GM18951 (cell line): Measurements from ENCODE around the gene AGO1.

ENCODE experiments used
- POLR2A ChIP-seq: IDR thresholded peaks from 4 replicates; pipeline ENCODE4 v1.6.1; 2011; ENCODE audit warnings: mild to moderate bottlenecking; ENCODE audit not compliant: insufficient read length, insufficient read depth; ENCODE audit errors: extremely low read depth
- in situ Hi-C: fragments of 300-500 bp; cut with MboI; formaldehyde crosslinking; loops from one replicate; pipeline ENCODE4 v1.12.0; 2022; ENCODE audit warnings: low sequenced_read_pairs, mixed read lengths, inconsistent platforms; ENCODE audit not compliant: unreplicated experiment

Gene AGO1

DNA sequence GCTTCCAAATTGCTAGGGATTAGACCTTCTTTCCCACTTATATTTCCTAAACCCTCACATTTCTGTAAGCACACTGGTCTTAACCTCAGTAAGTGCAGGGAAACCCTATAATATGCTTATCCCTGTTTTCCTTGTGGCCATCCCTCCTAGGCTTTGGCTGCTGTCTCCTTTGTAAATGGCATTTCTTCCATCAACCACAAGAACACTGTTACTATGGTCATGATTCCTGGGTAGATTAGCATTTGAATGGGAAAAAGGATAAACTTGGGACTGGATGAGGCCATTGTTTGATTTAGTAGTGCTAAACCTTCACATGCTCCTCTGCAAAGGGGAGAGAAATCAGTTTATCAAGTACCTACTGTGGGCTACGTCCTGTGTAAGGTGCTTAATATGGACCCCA, 31.7 kb downstream of the AGO1 start:
- no peak for TF ChIP-seq POLR2A
- in situ Hi-C loops, result no loop called here

DNA sequence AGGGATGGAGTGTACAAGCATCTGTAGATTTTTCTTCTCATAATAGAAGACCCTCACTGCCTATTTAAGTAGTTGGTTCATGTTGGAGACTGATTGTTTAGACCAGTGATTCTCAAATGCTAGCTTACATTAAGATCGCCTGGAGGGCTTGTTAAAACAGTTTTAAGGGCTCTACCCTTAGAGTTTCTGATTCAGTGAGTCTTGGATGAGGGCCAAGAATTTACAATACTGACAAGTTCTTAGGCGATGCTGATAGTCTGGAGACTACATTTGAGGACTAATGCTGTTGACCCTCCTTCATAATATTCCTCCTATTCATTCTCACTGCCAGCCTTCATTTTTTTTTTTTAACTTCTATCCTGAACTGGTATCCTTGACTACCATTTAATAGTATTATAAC, 32.7 kb downstream of the AGO1 start:
- in situ Hi-C loops, result no loop called here
- no peak for TF ChIP-seq POLR2A

DNA sequence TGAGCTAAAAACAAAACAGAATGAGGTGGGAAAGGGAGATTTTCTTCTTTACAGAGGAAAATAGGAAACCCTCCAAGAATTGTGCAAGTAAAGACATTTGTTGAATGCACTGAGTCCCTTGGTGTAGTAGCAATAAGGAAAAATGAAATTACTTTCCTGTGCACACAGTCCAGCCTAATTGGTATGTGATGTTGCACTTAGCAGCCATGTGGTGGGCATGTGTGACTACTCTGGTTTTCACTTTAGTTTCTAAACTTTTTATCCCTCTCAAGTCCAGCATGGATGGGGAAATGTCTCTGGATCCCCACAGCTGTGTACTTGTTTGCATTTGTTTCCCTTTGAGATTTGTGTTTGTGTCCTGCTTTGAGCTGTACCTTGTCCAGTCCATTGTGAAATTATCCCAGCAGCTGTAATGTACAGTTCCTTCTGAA, 40.8 kb downstream of the AGO1 start:
- in situ Hi-C loops, result no loop called here
- no peak for TF ChIP-seq POLR2A

DNA sequence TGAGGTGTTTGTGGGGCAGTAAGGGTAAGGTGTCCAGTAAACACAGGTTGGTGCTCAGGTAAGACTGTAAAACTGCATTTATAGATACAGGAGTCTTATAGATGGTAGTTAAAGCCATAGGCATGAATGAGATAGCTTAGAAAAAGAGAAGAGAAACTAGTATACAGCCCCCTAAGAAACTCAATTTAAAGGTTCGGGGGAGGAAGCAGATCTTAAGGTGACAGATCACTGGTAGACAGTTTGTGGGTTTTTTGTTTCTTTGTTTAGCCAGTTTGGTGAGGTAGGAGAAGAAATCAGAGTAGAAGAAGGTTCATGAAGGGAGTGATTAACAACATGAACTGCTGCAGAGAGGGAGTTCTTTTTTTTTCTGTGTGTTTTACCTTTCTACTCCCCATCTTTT, 41.8 kb downstream of the AGO1 start:
- TF ChIP-seq POLR2A, result no peak
- in situ Hi-C loops, result no loop called here

DNA sequence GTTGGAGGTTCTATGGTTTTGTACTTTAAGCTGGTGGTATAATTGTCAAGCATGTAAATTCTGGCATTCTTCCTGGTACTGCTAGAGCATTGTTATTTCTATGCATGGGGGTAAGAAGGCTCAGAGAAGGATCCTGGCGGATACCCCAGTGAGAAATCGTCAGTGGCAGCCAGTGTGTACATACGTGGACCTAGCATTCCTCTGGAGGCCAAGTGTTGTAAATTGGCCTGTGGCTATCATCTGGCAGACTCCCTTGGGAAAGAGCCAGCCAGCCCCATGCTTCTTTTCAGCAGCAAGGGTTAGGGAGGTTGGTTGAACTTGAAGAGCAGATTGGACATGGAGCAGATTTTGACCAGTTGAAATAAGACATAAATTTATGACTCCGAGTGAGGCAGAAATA, 42.7 kb downstream of the AGO1 start:
- in situ Hi-C loops, result no loop called here
- TF ChIP-seq POLR2A, result no peak

DNA sequence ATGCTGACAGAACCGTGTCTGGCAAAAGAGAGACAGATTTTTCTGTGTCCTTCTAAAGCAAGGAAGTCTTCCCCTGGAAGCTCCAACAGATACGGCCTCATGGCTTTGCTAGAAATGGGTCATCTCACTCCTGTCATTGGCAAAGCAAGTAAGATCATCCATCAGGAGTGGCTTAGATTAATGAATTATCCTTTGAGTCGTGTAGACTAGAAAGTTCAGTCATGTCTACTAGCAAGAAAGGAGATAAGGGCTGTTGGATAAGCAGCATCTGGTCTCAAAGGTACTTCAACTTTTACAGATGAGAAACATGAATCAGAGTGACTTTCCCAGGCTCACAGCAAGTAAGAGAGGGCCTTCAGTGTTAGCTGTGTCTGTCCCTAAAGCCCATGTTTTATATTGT, 44.5 kb downstream of the AGO1 start:
- in situ Hi-C loops, result no loop called here
- TF ChIP-seq POLR2A, result no peak

DNA sequence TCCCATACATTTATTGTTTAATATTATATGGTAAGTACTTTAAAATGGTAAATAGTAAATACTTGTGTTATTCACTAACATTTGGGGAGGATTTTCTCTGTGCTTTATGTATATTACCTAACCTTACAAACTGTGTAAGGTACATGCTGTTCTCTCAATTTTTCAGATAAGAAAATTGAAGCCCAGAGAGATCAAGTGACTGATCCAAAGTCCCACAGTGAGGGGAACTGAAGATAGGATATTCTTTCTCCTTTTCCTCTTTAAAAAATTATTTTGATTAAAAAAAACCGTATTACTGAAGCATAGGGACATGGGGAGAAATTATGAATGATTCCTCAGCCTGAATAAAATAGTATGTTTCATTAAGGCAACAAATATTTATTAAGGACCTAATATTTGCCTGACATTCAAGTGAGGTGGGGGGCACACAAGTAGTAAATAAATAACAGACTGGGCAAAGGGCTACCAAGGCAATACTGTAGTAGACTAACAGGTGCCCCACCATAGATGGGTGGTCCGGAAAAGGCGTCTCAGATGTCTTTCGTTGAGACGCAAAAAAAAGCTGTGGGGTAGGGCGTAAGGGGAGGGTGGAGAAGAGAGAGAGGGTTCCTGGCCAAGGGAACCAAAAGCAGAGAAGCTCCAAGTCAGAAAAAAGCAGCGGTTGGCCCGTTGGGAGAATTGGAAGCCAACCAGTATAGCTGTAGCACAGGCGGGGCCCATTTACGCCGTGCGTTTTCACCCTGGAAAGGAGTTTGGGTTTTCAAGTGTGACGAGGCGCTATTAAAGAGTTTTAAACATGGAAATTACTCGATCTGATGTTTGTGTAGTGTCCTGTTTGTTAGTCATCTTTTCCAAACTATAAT, 47.0 kb downstream of the AGO1 start:
- in situ Hi-C loops, result no loop called here

DNA sequence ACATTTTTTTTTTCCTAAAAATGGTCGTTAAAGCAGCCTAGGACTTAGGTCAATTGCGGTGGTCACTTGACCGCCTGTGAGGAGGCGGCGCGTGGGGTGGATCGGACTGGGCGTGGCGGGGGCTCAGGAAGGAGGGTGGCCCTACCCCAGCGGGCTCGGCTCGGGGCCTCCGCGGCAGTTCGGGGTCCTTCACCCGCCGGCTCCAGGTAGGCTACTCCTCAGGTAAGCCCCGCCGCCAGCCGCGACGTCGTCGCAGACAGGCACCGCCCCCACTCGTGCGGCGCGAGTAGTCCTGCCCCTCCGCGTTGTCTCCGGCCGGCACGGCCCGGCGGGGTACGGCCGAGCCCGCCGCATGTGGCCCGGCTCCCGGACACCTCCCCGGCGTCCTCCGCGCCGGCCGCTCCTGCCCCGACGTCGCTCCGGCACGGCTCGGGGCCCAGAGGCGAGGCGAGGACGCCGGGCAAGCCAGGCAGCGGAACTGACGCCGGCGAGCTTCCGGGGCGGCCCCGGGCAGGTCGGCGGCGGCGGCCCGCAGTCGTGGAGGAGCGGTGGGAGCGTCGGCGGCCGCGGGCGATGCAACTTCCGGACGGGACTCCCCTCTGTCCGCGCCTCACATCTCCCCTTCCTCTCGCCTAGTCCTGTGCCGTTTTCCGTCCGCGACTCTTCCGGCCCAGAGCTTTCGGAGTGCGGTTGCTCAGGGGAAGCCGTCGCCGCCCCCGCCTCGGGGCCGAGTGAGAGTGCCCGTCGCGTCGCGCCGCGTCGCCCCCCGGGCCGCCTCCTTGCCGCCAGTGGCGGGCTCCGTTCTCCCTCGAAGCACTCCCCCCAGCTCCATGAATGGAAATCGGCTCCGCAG, 47.8 kb downstream of the AGO1 start, which contains the start of gene AGO3:
AGO3 (plus strand) TSS at position 513 of the 853 bp plus-strand sequence; CDS start at position 835, 322 bp downstream.
- peak; percentile 96 for TF ChIP-seq POLR2A
- in situ Hi-C loops, result no loop called here

More for the DNA sequence above, 47.0 kb downstream of the AGO1 start:
- no peak for TF ChIP-seq POLR2A

DNA sequence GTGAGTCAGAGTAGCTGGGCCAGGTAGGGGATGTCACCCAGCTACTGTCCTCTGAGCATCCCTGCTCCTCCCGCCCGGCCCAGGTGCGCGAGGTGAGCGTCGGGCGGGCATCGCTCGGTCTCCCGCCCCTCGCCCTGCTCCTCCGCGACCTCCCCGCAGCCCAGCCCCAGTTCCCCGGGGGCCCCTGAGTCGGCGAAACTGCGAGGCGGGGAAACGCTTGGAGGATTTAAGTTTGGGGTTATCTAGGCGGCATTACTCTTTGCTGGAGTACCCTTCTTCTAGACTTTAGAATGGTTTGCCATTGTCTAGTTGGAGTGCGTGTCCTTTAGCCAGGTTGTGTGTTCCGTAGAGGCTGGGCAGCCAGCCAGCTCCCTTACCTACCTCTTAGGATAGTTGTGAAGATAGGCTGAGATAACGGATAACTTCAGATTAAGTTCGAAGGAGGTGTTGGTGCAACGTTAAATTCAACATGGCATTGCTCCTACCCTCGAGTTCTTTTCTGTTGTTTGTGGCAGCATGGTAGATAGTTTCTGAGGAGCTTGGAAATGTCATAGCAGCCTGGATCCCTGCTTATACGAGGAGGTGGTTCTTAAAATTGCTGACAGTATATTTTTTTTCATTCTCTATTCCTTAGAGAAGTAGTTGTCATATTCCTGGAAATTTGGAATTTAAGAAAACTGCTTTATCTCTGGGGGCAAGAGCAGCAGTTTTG, 48.6 kb downstream of the AGO1 start:
- in situ Hi-C loops, result no loop called here
- no peak for TF ChIP-seq POLR2A

DNA sequence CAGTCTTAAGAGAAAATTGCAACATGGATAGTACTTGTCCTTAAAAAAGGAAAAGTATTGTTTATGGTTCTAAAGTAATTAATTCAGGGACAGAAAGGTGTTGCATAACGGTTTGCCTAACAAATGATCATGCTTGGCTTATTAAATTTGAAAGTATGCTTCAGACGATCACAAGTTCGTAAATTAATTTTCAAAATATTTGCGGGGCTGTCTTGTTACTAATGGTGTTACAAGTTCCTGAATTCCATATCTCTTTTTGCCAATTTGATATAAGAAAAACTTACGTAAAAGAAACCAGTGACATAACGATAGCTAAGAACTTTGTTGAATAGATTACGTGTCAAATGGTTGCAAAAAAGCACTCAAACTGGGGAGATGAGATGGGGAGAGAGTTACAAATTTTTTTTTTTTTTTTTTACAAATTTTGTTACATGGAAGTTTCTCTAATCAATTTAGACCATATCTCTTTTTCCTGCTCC, 49.2 kb downstream of the AGO1 start:
- no peak for TF ChIP-seq POLR2A
- in situ Hi-C loops, result no loop called here

DNA sequence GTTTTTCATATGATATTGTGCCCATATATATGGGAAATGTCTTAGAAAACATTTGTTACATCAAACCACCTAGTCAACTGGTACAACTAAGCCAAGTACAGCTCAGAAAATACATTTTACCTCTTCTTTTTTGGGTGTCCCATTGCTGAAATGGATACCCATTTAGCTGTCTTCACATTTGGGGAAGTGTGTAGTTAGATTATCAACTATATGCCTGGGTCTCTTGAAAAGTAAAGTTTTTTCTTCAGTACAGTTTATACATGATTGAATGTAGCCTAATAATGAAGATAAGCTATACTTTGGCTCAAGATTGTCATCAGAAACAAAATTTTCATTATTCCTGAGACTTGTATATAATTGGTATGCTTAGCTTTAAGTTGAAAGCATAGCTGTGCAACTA, 49.9 kb downstream of the AGO1 start:
- in situ Hi-C loops, result no loop called here
- TF ChIP-seq POLR2A, result no peak

DNA sequence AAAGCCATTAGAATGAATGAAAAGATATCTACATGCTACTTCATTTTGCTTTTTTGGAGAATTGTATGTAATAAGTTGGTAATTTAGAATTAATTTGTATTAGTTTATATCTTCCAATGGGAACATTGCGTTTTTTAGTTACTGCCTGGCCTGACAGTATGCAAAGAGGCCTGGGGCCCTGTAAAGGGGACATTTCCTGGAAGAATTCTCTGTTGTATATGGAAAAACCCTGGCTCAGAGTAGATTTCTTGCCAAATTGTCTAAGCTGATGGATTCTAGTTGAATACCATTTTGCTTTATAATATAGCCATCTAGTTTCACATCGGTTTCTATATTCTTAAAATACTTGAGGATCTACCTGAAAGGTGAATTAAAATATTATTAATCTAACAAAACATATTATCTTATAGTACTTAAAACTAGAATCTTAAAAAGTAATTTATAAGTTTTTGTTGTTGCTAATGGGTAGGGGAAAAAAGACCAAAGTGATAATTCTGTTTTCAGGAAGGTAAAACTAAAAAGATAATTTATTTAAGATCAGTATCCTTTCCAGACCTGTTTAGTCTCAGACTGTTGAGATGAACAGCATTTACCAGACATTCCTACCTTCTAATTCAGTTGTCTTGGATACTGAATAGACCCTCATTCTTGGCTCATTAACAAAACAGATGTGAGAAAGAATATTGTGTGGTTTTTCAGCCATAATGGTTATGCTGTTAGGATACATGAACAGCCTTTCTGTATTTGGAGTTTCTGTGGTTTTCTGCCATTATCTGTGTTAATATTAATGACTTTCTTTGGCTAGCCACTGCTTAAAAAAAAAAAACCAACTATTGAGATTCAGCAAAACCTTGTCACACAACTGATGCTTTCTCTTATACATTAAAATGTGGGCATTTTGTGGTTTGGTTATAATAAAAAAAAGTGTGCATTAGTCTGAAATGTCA, 52.7 kb downstream of the AGO1 start:
- no peak for TF ChIP-seq POLR2A
- in situ Hi-C loops, result no loop called here

DNA sequence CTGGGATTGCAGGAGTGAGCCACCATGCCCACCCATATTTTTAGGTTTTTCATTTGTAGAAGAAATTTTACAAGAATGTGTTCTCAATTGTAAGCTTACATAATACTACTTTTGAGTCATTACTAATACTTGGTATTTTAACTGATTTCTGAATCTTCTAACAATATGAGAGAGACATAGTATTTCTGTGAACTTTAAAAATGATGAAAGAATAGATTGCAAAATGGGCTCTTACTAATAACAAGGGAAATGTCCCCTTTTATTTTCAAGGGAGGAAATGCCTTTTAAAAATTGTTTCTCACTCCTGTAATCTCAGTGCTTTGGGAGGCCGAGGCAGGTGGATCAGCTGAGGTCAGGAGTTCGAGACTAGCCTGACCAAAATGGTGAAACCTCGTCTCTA, 53.8 kb downstream of the AGO1 start:
- TF ChIP-seq POLR2A, result no peak
- in situ Hi-C loops, result no loop called here
